Hepatocyte (in vitro differentiated cells): ENCODE results near the gene CEBPG. TPM values are rescaled to one million over a fixed set of nuclear protein-coding genes. Genes with fewer than 3 reads are reported as not detected.

Source experiments
- DNase-seq: peaks from one replicate; pipeline ENCODE4 v3.0.0-alpha.2; 2016; ENCODE audit warnings: low spot score
- H2AFZ ChIP-seq: fragments of 200-600 bp; sonication (generic); 2 replicates; pipeline ENCODE4 v1.6.0; 2016; ENCODE audit warnings: antibody characterized with exemption, mild to moderate bottlenecking
- H3K27ac ChIP-seq: fragments of 200-600 bp; sonication (generic); 2 replicates; pipeline ENCODE4 v1.5.1; 2016; ENCODE audit warnings: mild to moderate bottlenecking
- H3K27me3 ChIP-seq: fragments of 200-600 bp; sonication (generic); 2 replicates; pipeline ENCODE4 v1.6.1; 2016
- H3K36me3 ChIP-seq: fragments of 200-600 bp; sonication (generic); replicated peaks from 2 replicates; pipeline ENCODE4 v1.5.1; 2016; ENCODE audit warnings: low read depth; ENCODE audit not compliant: insufficient read depth
- H3K4me1 ChIP-seq: fragments of 200-600 bp; sonication (generic); 2 replicates; pipeline ENCODE4 v1.5.1; 2016; ENCODE audit warnings: mild to moderate bottlenecking, moderate library complexity; ENCODE audit not compliant: insufficient read depth
- H3K4me2 ChIP-seq: fragments of 200-600 bp; sonication (generic); 2 replicates; pipeline ENCODE4 v1.6.0; 2016
- H3K4me3 ChIP-seq: fragments of 200-600 bp; sonication (generic); 2 replicates; pipeline ENCODE4 v1.5.1; 2016; ENCODE audit warnings: mild to moderate bottlenecking
- H3K79me2 ChIP-seq: fragments of 200-600 bp; sonication (generic); 2 replicates; pipeline ENCODE4 v1.6.0; 2017; ENCODE audit warnings: mild to moderate bottlenecking
- H3K9me2 ChIP-seq: fragments of 200-600 bp; sonication (generic); replicated peaks from 2 replicates; pipeline ENCODE4 v1.6.0; 2017; ENCODE audit warnings: mild to moderate bottlenecking; ENCODE audit not compliant: insufficient read depth
- H3K9me3 ChIP-seq: fragments of 200-600 bp; sonication (generic); 2 replicates; pipeline ENCODE4 v1.5.1; 2016; ENCODE audit warnings: low read depth, mild to moderate bottlenecking
- H4K20me1 ChIP-seq: fragments of 200-600 bp; sonication (generic); 2 replicates; pipeline ENCODE4 v1.6.0; 2016; ENCODE audit warnings: mild to moderate bottlenecking; ENCODE audit not compliant: insufficient read depth, poor library complexity, severe bottlenecking
- CTCF ChIP-seq: fragments of 200-600 bp; sonication (generic); IDR thresholded peaks from 2 replicates; pipeline ENCODE4 v1.5.1; 2016; ENCODE audit warnings: antibody characterized with exemption, mild to moderate bottlenecking; ENCODE audit not compliant: poor library complexity
- EZH2 ChIP-seq: fragments of 200-600 bp; sonication (generic); IDR thresholded peaks from 2 replicates; pipeline ENCODE4 v1.6.1; 2016; ENCODE audit warnings: antibody characterized with exemption, mild to moderate bottlenecking, borderline replicate concordance
- EZH2phosphoT487 ChIP-seq: fragments of 200-600 bp; sonication (generic); IDR thresholded peaks from one replicate; pipeline ENCODE4 v1.6.1; 2018; ENCODE audit warnings: antibody characterized with exemption, mild to moderate bottlenecking, low read depth, moderate library complexity; ENCODE audit not compliant: unreplicated experiment, severe bottlenecking
- WGBS: methylation state at CpG from one replicate; pipeline ENCODE4 v1.1.6; 2016; ENCODE audit warnings: low lambda C conversion rate; ENCODE audit errors: missing lambda C conversion rate; 5-methylcytosine and 5-hydroxymethylcytosine counted together
- polyA plus RNA-seq: library from polyadenylated mRNA; unstranded; fragments of >200 nt; fragmentation: Nextera tagmentation; extraction: Ambion mirVana; gene quantifications from 2 replicates; pipeline ENCODE4 v1.2.1, GENCODE V29; 2016
- total RNA-seq: library from RNA; depleted of rRNA; stranded (reverse); fragments of >200 nt; gene quantifications from 2 replicates; pipeline ENCODE4 v1.2.3, GENCODE V29; 2014

The CEBPG gene
- total and polyA plus RNA-seq, 2 experiments from 2014 or later: 33.1 to 69.5 TPM

GRCh38 chr19:33417751-33418150 lies 44.2 kb downstream of the CEBPG start:
- no peaks in the 10 kb centered on the region for H3K27me3 ChIP-seq
- no peaks in the 10 kb centered on the region for H3K9me2 ChIP-seq
- no peak overlapping the region for H3K27ac ChIP-seq
- WGBS: 97% methylated on average over 14 of the region's 14 CpGs
- H3K4me1 ChIP-seq: no peaks in the 10 kb centered on the region
- no peak for DNase-seq
- no peak for TF ChIP-seq EZH2
- TF ChIP-seq EZH2phosphoT487: no peak
- TF ChIP-seq CTCF: no peak
- H3K4me3 ChIP-seq: no peak overlapping the region
- no peak overlapping the region for H3K4me2 ChIP-seq
- no peak overlapping the region for H2AFZ ChIP-seq
- H4K20me1 ChIP-seq: no peaks in the 10 kb centered on the region
- H3K79me2 ChIP-seq: no peaks in the 10 kb centered on the region
- H3K36me3 ChIP-seq: no peaks in the 10 kb centered on the region
- H3K9me3 ChIP-seq: no peaks in the 10 kb centered on the region

- Histone ChIP-seq H3K79me2 (no peaks in the 10 kb centered on the region), H4K20me1 (no peaks in the 10 kb centered on the region), H3K4me3 (no peak overlapping the region), H3K9me2 (no peaks in the 10 kb centered on the region), H3K36me3 (no peaks in the 10 kb centered on the region), H2AFZ (no peak overlapping the region), H3K9me3 (no peaks in the 10 kb centered on the region), H3K4me1 (no peaks in the 10 kb centered on the region), H3K27me3 (no peaks in the 10 kb centered on the region), H3K27ac (no peak overlapping the region), H3K4me2 (no peak overlapping the region)
- TF ChIP-seq EZH2 (no peak), EZH2phosphoT487 (no peak), CTCF (no peak)
- WGBS: 95% methylated on average over 12 of the region's 12 CpGs
- no peak for DNase-seq
Measured at GRCh38 chr19:33418461-33418860, 45.0 kb downstream of the CEBPG start.

GRCh38 chr19:33418871-33419787 lies 45.6 kb downstream of the CEBPG start:
- no peaks in the 10 kb centered on the region for H3K27me3 ChIP-seq
- no peak overlapping the region for H2AFZ ChIP-seq
- no peak for DNase-seq
- no peak overlapping the region for H3K27ac ChIP-seq
- no peak for TF ChIP-seq EZH2
- TF ChIP-seq EZH2phosphoT487: no peak
- TF ChIP-seq CTCF: no peak
- H3K9me3 ChIP-seq: no peaks in the 10 kb centered on the region
- H3K36me3 ChIP-seq: no peaks in the 10 kb centered on the region
- WGBS: 92% methylated on average over 20 of the region's 20 CpGs
- no peaks in the 10 kb centered on the region for H3K4me1 ChIP-seq
- H3K4me3 ChIP-seq: no peak overlapping the region
- no peaks in the 10 kb centered on the region for H3K79me2 ChIP-seq
- H4K20me1 ChIP-seq: no peaks in the 10 kb centered on the region
- no peak overlapping the region for H3K4me2 ChIP-seq
- H3K9me2 ChIP-seq: no peaks in the 10 kb centered on the region
